Measurements from ENCODE around the gene EIF2B4. TPM values are rescaled to one million over a fixed set of nuclear protein-coding genes. Genes with fewer than 3 reads are reported as not detected.

Gene EIF2B4
- total and polyA plus RNA-seq, 2 of the 13 experiments (the other 11 are each of a cell fraction or from before 2014, with no cell fraction given), result 91.5 to 96.4 TPM

DNA sequence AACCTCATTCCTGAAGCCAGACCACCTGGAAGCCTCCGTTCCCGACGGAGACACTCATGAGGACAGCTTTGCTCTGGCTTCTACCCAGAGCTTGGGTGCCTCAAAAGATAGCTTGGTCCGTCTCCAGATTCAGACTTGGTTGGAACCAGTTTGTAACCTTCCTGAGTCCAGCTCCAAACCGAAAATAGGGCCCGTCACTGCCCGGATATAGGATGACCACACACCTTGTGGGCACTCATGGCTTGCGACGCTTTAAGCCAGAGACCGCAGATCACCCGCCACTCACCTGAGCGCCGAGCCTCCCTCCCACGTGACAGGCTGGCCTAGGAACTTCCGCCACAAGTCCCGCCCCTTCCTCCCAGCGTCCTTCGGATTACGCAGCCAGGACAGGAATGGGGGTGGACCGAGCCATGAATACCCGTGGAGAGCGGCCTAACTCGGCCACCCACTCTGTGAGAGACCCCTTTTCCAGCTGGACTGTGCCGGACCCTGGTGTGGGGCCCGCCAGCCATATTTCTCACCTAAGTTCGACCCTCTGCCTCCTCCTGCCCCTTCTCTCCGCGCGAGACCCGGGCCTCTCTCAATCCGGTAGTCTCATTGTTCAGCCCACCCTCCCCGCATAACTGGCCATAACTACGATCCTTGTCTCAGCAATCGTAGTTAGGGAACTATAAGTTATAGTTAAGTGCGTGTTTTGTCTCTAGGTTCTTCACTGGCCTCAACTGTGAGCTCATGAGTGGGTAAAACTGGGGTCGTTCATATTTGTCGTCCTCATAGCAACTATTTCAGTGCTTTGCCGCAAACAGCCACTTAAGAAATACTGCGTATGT, 47.2 kb downstream of the EIF2B4 start, which contains the start of gene MPV17 (continued):
- peak; percentile 70 for TF ChIP-seq ZNF670 (CRISPR knock-in tag; IDR thresholded peaks at IDR 0.05; ENCODE audit: borderline replicate concordance)
- peak; percentile 97 for TF ChIP-seq BHLHE40 (IDR thresholded peaks at IDR 0.05; ENCODE audit: low read length)
- TF ChIP-seq, protein P1, sequence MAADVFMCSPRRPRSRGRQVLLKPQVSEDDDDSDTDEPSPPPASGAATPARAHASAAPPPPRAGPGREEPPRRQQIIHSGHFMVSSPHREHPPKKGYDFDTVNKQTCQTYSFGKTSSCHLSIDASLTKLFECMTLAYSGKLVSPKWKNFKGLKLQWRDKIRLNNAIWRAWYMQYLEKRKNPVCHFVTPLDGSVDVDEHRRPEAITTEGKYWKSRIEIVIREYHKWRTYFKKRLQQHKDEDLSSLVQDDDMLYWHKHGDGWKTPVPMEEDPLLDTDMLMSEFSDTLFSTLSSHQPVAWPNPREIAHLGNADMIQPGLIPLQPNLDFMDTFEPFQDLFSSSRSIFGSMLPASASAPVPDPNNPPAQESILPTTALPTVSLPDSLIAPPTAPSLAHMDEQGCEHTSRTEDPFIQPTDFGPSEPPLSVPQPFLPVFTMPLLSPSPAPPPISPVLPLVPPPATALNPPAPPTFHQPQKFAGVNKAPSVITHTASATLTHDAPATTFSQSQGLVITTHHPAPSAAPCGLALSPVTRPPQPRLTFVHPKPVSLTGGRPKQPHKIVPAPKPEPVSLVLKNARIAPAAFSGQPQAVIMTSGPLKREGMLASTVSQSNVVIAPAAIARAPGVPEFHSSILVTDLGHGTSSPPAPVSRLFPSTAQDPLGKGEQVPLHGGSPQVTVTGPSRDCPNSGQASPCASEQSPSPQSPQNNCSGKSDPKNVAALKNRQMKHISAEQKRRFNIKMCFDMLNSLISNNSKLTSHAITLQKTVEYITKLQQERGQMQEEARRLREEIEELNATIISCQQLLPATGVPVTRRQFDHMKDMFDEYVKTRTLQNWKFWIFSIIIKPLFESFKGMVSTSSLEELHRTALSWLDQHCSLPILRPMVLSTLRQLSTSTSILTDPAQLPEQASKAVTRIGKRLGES (CRISPR knock-in tag; IDR thresholded peaks at IDR 0.05; ENCODE audit: borderline replicate concordance), result no peak; the same call in 1 of the 2 replicates
- TF ChIP-seq NFE2L1 (CRISPR knock-in tag; IDR thresholded peaks at IDR 0.05; ENCODE audit: borderline replicate concordance), result peak; percentile 27; the same call in 1 of the 2 replicates
- TF ChIP-seq NCOA2 (CRISPR knock-in tag; IDR thresholded peaks at IDR 0.05), result peak; percentile 64
- peak; percentile 88 for TF ChIP-seq HNRNPH1 (optimal IDR thresholded peaks at IDR 0.05; ENCODE audit: low read depth, low read length)
- TF ChIP-seq MAF1 (CRISPR knock-in tag; IDR thresholded peaks at IDR 0.05; ENCODE audit: borderline replicate concordance), result no peak; the same call in 1 of the 2 replicates
- no peak for TF ChIP-seq HNRNPK (IDR thresholded peaks at IDR 0.05; ENCODE audit: low read depth, low read length, poor library complexity, severe bottlenecking)
- no peak for TF ChIP-seq JARID2 (CRISPR knock-in tag; IDR thresholded peaks at IDR 0.05; ENCODE audit: insufficient replicate concordance)
- TF ChIP-seq ZSCAN12 (CRISPR knock-in tag; IDR thresholded peaks at IDR 0.05), result no peak
- TF ChIP-seq SRSF9 (IDR thresholded peaks at IDR 0.05; ENCODE audit: borderline replicate concordance, insufficient read depth, low read depth, low read length, poor library complexity, severe bottlenecking), result no peak
- TF ChIP-seq ZEB1 (IDR thresholded peaks at IDR 0.05; ENCODE audit: insufficient replicate concordance, low read depth), result no peak
- TF ChIP-seq ZNF24 (IDR thresholded peaks at IDR 0.05), result no peak
- no peak for TF ChIP-seq PHB2 (IDR thresholded peaks at IDR 0.05; ENCODE audit: partially characterized antibody)
- peak; percentile 62; the same call in 1 of the 2 replicates for TF ChIP-seq KDM3A (CRISPR knock-in tag; IDR thresholded peaks at IDR 0.05; ENCODE audit: low read depth)
- no peak; the same call in 1 of the 2 replicates for TF ChIP-seq ZNF264 (CRISPR knock-in tag; IDR thresholded peaks at IDR 0.05)
- TF ChIP-seq, protein P2, sequence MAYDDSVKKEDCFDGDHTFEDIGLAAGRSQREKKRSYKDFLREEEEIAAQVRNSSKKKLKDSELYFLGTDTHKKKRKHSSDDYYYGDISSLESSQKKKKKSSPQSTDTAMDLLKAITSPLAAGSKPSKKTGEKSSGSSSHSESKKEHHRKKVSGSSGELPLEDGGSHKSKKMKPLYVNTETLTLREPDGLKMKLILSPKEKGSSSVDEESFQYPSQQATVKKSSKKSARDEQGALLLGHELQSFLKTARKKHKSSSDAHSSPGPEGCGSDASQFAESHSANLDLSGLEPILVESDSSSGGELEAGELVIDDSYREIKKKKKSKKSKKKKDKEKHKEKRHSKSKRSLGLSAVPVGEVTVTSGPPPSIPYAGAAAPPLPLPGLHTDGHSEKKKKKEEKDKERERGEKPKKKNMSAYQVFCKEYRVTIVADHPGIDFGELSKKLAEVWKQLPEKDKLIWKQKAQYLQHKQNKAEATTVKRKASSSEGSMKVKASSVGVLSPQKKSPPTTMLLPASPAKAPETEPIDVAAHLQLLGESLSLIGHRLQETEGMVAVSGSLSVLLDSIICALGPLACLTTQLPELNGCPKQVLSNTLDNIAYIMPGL (CRISPR knock-in tag; IDR thresholded peaks at IDR 0.05; ENCODE audit: borderline replicate concordance in 1 of 2, low read depth in 1 of 2), result peak; percentile 69 to 92
- TF ChIP-seq U2AF2 (IDR thresholded peaks at IDR 0.05; ENCODE audit: low read depth, low read length), result no peak
- peak; percentile 37; the same call in 1 of the 2 replicates for TF ChIP-seq NR2C2 (CRISPR knock-in tag; IDR thresholded peaks at IDR 0.05; ENCODE audit: borderline replicate concordance)
- no peak for TF ChIP-seq ZNF232 (CRISPR knock-in tag; IDR thresholded peaks at IDR 0.05; ENCODE audit: borderline replicate concordance)
- TF ChIP-seq ZNF12 (CRISPR knock-in tag; IDR thresholded peaks at IDR 0.05), result 0 out of 2 replicates have a peak, but pooled peaks have one; percentile 10
- TF ChIP-seq MAFF (IDR thresholded peaks at IDR 0.05; ENCODE audit: low read depth, low read length), result no peak
